Right lobe of liver (tissue), 4 donors: ENCODE data around the gene ASB13.

Experiments used
- CTCF ChIP-seq, 4 donors: fragments of 200-600 bp in 3 of 4; fragments of 450-650 bp in 1 of 4; IDR thresholded peaks; one replicate each; pipeline versions ENCODE4 v1.5.1 to v1.8.0; 2016 to 2022; ENCODE audit warnings: antibody characterized with exemption in 4 of 4, mild to moderate bottlenecking in 2 of 4
- POLR2A ChIP-seq: fragments of 450-650 bp; IDR thresholded peaks from one replicate; pipeline ENCODE4 v1.6.1; 2017; ENCODE audit warnings: antibody characterized with exemption, mild to moderate bottlenecking
- donor health status: DM: no; HTN: no; CAD: no.
- donor health status: DM: no; HTN: no; CAD: no.
- donor health status: DM: no; HTN: yes; CAD: no.

GRCh38 chr10:5652746-5653145 is 13.6 kb downstream of the ASB13 start:
- TF ChIP-seq POLR2A (no peak), CTCF (IDR thresholded peaks at IDR 0.05) (no peak)
